ENCODE measurements around the gene CLMN. TPM values are rescaled to one million over a fixed set of nuclear protein-coding genes. Genes with fewer than 3 reads are reported as not detected.

The CLMN gene
- polyA plus RNA-seq, 1 donor, result 18.7 TPM

DNA sequence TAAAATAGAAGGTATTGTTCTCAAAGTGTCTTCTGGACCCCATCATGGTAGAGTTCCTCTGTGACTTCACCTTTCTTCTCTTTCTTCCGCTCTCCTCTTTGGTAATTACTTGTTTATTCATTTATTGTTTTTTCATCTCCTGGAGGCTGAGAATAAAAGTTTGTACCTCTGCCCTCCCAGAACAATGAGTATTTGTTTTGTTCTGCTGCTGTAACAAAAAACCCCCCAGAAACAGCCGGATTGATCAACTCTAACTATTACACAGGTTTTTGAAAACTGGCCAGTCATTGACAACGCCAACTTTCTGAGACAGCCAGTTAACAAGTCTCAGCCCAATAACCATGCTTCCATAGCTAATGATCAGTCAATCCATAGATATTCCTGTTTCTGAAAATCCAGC lies 154.2 kb downstream of the CLMN start:
- Histone ChIP-seq H3K4me3 (ENCODE audit: low read length) (no peak overlapping the region), H3K27me3 (ENCODE audit: control insufficient read depth, insufficient read depth, low read length) (no peaks in the 10 kb centered on the region), H3K36me3 (ENCODE audit: control insufficient read depth, insufficient read depth, low read length) (no peaks in the 10 kb centered on the region), H3K4me1 (ENCODE audit: control insufficient read depth, insufficient read depth, low read length) (no peaks in the 10 kb centered on the region), H3K27ac (ENCODE audit: low read length) (no peak overlapping the region), H3K9me3 (ENCODE audit: control insufficient read depth, low read depth, low read length) (no peaks in the 10 kb centered on the region)
- WGBS (ENCODE audit: insufficient coverage, low lambda C conversion rate), result 100% methylated on average over 2 of the region's 3 CpGs
- no peak for DNase-seq

DNA sequence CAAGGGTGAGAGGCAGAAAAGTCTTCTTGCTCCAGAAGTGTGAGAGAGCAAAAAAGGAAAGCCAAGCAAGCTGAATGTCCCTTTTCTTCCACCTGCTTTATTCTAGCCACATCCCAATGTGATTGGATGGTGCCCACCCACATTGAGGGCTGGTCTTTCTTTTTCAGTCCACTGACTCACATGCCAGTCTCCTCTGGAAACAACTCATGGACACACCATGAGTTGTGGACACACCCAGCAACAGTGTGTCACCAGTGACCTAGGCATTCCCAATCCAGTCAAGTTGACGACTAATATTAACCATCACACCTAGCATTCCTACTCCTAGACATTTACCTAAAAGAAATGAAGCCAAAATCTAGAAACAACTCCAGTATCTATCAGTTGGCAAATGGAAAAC lies 155.2 kb downstream of the CLMN start:
- H3K9me3 ChIP-seq (ENCODE audit: control insufficient read depth, low read depth, low read length), result no peaks in the 10 kb centered on the region
- H3K4me3 ChIP-seq (ENCODE audit: low read length), result no peak overlapping the region
- no peak overlapping the region for H3K27ac ChIP-seq (ENCODE audit: low read length)
- no peaks in the 10 kb centered on the region for H3K4me1 ChIP-seq (ENCODE audit: control insufficient read depth, insufficient read depth, low read length)
- no CpG with 5 or more reads among the region's 1 CpG for WGBS (ENCODE audit: insufficient coverage, low lambda C conversion rate)
- no peaks in the 10 kb centered on the region for H3K27me3 ChIP-seq (ENCODE audit: control insufficient read depth, insufficient read depth, low read length)
- no peaks in the 10 kb centered on the region for H3K36me3 ChIP-seq (ENCODE audit: control insufficient read depth, insufficient read depth, low read length)
- DNase-seq, result no peak

DNA sequence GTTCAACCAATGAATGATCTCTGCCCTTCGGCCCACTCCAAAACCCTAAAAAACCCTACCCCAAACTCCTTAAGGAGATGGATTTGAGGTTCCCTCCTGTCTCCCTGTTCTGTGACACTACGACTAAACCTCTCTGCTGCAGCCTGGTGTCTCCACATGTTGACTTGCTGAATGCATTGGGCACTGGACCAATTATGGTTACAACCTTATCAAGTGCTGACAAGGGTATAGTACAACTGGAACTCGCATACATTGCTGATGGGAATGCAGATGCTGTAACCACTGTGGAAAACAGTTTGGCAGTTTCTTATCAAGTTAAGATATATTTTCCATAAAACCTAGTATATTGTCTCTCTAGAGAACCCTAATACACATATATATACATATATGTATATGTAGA lies 156.0 kb downstream of the CLMN start:
- Histone ChIP-seq H3K4me1 (ENCODE audit: control insufficient read depth, insufficient read depth, low read length) (no peaks in the 10 kb centered on the region), H3K27ac (ENCODE audit: low read length) (no peak overlapping the region), H3K9me3 (ENCODE audit: control insufficient read depth, low read depth, low read length) (no peaks in the 10 kb centered on the region), H3K4me3 (ENCODE audit: low read length) (no peak overlapping the region), H3K27me3 (ENCODE audit: control insufficient read depth, insufficient read depth, low read length) (no peaks in the 10 kb centered on the region), H3K36me3 (ENCODE audit: control insufficient read depth, insufficient read depth, low read length) (no peaks in the 10 kb centered on the region)
- 100% methylated on average over 1 of the region's 3 CpGs for WGBS (ENCODE audit: insufficient coverage, low lambda C conversion rate)
- DNase-seq, result no peak

DNA sequence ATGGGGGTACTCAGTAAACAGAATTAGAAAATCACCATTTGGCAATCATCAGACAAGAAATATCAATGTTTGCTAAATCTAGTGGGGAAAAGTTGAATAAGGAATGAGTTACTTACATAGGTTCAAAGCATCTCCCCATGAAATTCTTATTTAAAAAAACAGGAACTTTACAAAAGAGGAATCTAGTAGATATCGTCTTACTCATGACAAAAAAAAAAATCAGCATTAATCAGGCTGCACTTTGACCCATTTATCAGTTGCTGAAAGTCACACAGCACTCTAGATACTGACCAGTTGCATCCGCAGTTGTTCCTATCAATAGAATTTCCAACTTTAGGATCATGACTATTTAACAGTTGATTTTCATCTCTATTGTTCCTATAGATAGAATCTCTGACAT lies 156.6 kb downstream of the CLMN start:
- Histone ChIP-seq H3K9me3 (ENCODE audit: control insufficient read depth, low read depth, low read length) (no peaks in the 10 kb centered on the region), H3K4me1 (ENCODE audit: control insufficient read depth, insufficient read depth, low read length) (peaks cover 4% of the 10 kb centered on the region), H3K4me3 (ENCODE audit: low read length) (no peak overlapping the region), H3K27me3 (ENCODE audit: control insufficient read depth, insufficient read depth, low read length) (no peaks in the 10 kb centered on the region), H3K27ac (ENCODE audit: low read length) (no peak overlapping the region), H3K36me3 (ENCODE audit: control insufficient read depth, insufficient read depth, low read length) (no peaks in the 10 kb centered on the region)
- no peak for DNase-seq
- 17% methylated on average over 1 of the region's 2 CpGs for WGBS (ENCODE audit: insufficient coverage, low lambda C conversion rate)

DNA sequence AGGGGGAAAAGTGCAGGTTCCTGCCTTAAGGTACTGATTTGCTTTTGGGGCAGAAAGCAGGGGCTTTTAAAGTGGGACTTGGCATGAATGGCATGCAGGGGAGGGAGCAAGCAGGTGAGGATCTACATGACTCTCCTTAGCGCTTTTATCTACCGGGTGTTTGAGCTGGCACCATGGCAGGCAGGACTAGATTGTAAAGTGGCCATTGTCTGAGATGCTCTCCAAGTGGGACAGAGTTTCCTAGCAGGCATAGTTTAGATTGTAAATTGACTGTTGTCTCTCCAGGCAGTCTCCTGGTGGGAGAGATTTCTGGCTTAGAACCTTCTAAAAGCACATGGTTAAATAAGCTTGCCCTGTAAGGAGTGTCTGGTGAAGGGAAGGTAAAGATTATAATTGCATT lies 157.1 kb downstream of the CLMN start:
- no peaks in the 10 kb centered on the region for H3K36me3 ChIP-seq (ENCODE audit: control insufficient read depth, insufficient read depth, low read length)
- H3K4me1 ChIP-seq (ENCODE audit: control insufficient read depth, insufficient read depth, low read length), result peaks cover 5% of the 10 kb centered on the region
- no peak for DNase-seq
- no peak overlapping the region for H3K27ac ChIP-seq (ENCODE audit: low read length)
- WGBS (ENCODE audit: insufficient coverage, low lambda C conversion rate), result no CpG with 5 or more reads among the region's 2 CpGs
- H3K9me3 ChIP-seq (ENCODE audit: control insufficient read depth, low read depth, low read length), result no peaks in the 10 kb centered on the region
- no peak overlapping the region for H3K4me3 ChIP-seq (ENCODE audit: low read length)
- H3K27me3 ChIP-seq (ENCODE audit: control insufficient read depth, insufficient read depth, low read length), result no peaks in the 10 kb centered on the region

DNA sequence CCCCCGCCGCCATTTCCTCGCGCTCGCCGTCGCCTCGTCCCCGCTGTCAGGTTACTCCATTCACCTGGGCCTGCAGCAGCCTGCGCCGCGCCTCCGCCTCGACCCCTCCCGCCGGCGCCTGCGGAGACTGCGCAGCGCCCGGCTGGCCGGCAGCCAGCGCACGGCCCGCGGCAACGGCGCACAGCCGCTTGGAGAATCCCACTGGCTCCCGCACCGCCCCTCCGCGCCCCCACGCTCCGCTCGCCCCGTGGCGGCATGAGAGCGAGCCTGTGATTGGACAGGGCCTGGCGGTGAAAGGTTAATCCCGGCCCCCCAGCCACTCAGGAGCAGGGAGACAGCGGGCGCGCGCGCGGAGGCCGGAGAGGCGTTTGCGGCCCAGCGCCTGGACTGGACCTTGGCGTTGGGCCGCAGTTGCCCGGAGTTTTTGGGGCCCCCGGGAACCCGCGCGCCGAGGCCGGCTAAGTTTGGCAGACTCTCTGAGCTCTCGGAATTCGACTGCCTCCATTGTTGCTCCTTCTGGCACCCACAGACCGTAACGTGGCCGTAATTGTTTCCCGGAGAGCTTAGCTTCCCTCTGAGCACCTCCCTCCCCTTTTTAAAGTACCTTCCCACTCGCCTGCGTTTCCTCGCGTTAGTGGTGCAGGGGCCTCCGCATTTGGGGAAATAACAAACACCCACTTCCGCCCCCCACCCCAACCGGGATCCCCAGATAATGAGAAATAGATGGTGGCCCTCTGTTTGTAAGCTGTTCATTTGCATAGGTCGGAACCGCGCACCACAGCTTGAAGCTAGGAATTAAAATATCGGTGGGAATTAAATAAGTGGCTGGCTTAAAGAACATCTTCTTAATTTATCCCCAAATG lies 162.2 kb downstream of the CLMN start, which contains the start of gene DICER1:
TSS of gene DICER1 (minus strand) at position 203 of the 863 bp plus-strand sequence. CDS start 24,071 bp downstream, outside the sequence.
- H3K4me3 ChIP-seq (ENCODE audit: low read length), result peak within 1 kb of the TSS; percentile 88
- H3K9me3 ChIP-seq (ENCODE audit: control insufficient read depth, low read depth, low read length), result no peaks in the 10 kb centered on the region
- H3K27me3 ChIP-seq (ENCODE audit: control insufficient read depth, insufficient read depth, low read length), result no peaks in the 10 kb centered on the region
- no CpG with 5 or more reads among the region's 77 CpGs for WGBS (ENCODE audit: insufficient coverage, low lambda C conversion rate)
- no peaks in the 10 kb centered on the region for H3K36me3 ChIP-seq (ENCODE audit: control insufficient read depth, insufficient read depth, low read length)
- peak within 1 kb of the TSS; percentile 96 for H3K27ac ChIP-seq (ENCODE audit: low read length)
- peak; percentile 93 to 98 for DNase-seq
- peaks cover 9% of the 10 kb centered on the region for H3K4me1 ChIP-seq (ENCODE audit: control insufficient read depth, insufficient read depth, low read length)

DNA sequence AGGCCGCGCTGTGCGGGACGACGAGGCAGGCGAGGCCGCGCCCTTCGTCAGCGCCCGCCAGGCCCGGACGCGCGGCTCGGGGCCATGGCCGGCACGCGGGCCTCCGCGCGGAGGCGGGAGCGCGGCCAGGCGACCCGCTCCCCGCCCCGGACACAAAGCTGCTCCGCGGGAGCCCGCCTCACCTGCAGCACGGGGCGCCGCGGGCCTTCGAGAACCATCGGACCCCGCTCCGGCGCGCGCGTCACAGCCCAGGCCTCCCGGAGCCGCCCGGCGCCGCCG lies 162.7 kb downstream of the CLMN start:
- Histone ChIP-seq H3K27ac (ENCODE audit: low read length) (no peak overlapping the region), H3K4me3 (ENCODE audit: low read length) (no peak overlapping the region), H3K4me1 (ENCODE audit: control insufficient read depth, insufficient read depth, low read length) (peaks cover 9% of the 10 kb centered on the region), H3K27me3 (ENCODE audit: control insufficient read depth, insufficient read depth, low read length) (no peaks in the 10 kb centered on the region), H3K36me3 (ENCODE audit: control insufficient read depth, insufficient read depth, low read length) (no peaks in the 10 kb centered on the region), H3K9me3 (ENCODE audit: control insufficient read depth, low read depth, low read length) (no peaks in the 10 kb centered on the region)
- no peak for DNase-seq
- no CpG with 5 or more reads among the region's 50 CpGs for WGBS (ENCODE audit: insufficient coverage, low lambda C conversion rate)

DNA sequence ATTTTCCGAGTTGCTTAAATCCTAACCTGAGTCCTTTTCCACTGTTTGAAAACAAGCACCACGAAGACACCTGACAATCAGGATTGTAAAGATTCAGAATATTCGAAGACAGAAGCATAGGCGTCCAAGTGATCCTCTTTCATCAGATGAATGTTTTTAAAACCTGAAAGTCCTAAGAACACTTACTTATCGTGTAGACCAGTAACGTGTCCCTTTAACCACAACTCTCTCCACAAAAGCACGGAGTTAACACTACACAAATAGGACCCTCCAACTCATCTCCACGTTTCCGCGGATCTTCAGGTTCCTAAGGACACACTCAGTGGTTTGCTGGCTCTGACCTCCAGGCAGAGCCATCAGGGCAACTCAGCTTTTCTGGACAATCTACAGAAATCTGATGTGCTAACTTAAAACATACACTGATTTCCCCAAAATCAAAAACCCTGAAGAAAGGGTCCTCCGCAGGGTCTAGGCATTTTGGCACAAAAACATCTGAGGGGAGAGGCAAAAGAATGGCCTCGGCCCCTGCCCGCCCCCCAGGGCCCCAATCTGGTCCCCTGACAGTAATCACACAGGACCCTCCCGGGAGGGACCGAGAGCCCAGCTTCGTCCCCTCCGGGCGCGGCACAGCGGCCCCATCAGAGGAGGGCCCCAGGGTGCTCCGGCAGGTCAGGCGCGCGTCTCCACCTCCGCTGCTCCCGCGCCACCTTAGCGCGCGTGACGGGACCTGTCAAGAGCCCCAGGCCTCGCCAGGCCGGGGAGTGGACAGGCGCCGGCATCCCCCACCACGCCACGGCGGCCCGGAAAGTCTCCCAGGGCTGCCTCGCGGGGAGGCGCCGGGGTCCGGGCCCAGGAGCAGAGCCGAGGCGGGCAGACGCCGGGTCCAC lies 163.3 kb downstream of the CLMN start:
- no peaks in the 10 kb centered on the region for H3K36me3 ChIP-seq (ENCODE audit: control insufficient read depth, insufficient read depth, low read length)
- H3K4me1 ChIP-seq (ENCODE audit: control insufficient read depth, insufficient read depth, low read length), result peaks cover 9% of the 10 kb centered on the region
- no peaks in the 10 kb centered on the region for H3K9me3 ChIP-seq (ENCODE audit: control insufficient read depth, low read depth, low read length)
- no peaks in the 10 kb centered on the region for H3K27me3 ChIP-seq (ENCODE audit: control insufficient read depth, insufficient read depth, low read length)
- peak overlapping the region; percentile 52 for H3K27ac ChIP-seq (ENCODE audit: low read length)
- DNase-seq, result peak; percentile 47 to 75
- 13% methylated on average over 1 of the region's 48 CpGs for WGBS (ENCODE audit: insufficient coverage, low lambda C conversion rate)
- H3K4me3 ChIP-seq (ENCODE audit: low read length), result peak overlapping the region; percentile 87

DNA sequence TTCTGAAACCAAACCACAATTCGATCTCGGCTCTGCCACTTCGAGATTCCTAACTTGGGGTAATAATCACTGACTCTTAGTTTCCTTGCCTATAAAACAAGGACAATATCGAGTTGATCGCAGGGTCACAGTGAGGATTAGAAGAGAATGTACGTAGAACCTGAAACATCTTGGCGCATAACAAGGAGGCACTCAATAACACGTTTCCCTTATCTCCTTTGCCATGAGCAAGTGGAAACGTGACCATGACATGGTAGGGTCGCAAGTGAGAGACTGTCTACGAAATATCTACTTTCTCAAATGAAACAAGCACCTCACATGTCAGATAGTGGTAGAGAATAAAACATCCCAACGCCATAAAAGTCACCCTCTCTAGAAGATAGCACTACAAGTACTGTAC lies 164.7 kb downstream of the CLMN start:
- DNase-seq, result no peak
- Histone ChIP-seq H3K27me3 (ENCODE audit: control insufficient read depth, insufficient read depth, low read length) (no peaks in the 10 kb centered on the region), H3K36me3 (ENCODE audit: control insufficient read depth, insufficient read depth, low read length) (no peaks in the 10 kb centered on the region), H3K27ac (ENCODE audit: low read length) (no peak overlapping the region), H3K4me3 (ENCODE audit: low read length) (no peak overlapping the region), H3K9me3 (ENCODE audit: control insufficient read depth, low read depth, low read length) (no peaks in the 10 kb centered on the region), H3K4me1 (ENCODE audit: control insufficient read depth, insufficient read depth, low read length) (peaks cover 9% of the 10 kb centered on the region)
- WGBS (ENCODE audit: insufficient coverage, low lambda C conversion rate), result 100% methylated on average over 7 of the region's 12 CpGs

DNA sequence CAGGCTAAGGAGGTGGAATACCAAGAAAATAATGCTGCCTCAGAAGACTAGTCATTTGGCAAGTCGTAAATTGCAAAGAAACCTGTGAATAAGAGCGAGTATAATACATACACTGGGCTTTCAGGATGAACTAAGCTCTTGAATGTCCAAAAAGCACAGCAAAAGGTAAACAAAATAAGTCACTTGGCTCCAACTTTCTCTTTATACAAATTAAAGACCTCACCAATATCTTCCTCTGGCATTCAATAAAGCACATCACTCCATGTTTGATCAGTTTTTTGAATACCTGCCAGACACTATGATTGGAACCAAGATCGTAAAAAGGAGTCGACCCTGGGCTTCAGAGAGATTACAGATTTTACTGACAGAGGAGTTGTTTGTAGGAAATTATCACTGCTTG lies 165.8 kb downstream of the CLMN start:
- no peak overlapping the region for H3K27ac ChIP-seq (ENCODE audit: low read length)
- DNase-seq, result no peak
- no peaks in the 10 kb centered on the region for H3K27me3 ChIP-seq (ENCODE audit: control insufficient read depth, insufficient read depth, low read length)
- no CpG with 5 or more reads among the region's 4 CpGs for WGBS (ENCODE audit: insufficient coverage, low lambda C conversion rate)
- no peaks in the 10 kb centered on the region for H3K36me3 ChIP-seq (ENCODE audit: control insufficient read depth, insufficient read depth, low read length)
- peaks cover 9% of the 10 kb centered on the region for H3K4me1 ChIP-seq (ENCODE audit: control insufficient read depth, insufficient read depth, low read length)
- no peaks in the 10 kb centered on the region for H3K9me3 ChIP-seq (ENCODE audit: control insufficient read depth, low read depth, low read length)
- no peak overlapping the region for H3K4me3 ChIP-seq (ENCODE audit: low read length)

All from large intestine (tissue), 3 donors.